HUES6 (cell line): Measurements from ENCODE around the gene ZC3H18.
A peak's percentile ranks its signal among the peaks of the same experiment; 100 is the strongest.

Experiments used
- H3K27ac ChIP-seq: 2 replicates; pipeline ENCODE4 v1.7.0; 2013; ENCODE audit warnings: low read depth, mild to moderate bottlenecking, low read length, inconsistent platforms
- H3K27me3 ChIP-seq: 2 replicates; pipeline ENCODE4 v1.6.1; 2013; ENCODE audit warnings: low read length; ENCODE audit not compliant: control insufficient read depth, insufficient read depth
- H3K36me3 ChIP-seq: 2 replicates; pipeline ENCODE4 v1.6.1; 2013; ENCODE audit warnings: low read length; ENCODE audit not compliant: control insufficient read depth, insufficient read depth
- H3K4me1 ChIP-seq: 2 replicates; pipeline ENCODE4 v1.6.1; 2013; ENCODE audit warnings: low read length; ENCODE audit not compliant: control insufficient read depth, insufficient read depth
- H3K4me3 ChIP-seq: 2 replicates; pipeline ENCODE4 v1.5.1; 2013; ENCODE audit warnings: low read depth, low read length
- H3K9ac ChIP-seq: one replicate; pipeline ENCODE4 v1.6.1; 2013; ENCODE audit warnings: mild to moderate bottlenecking, low read length
- H3K9me3 ChIP-seq: 2 replicates; pipeline ENCODE4 v1.6.1; 2013; ENCODE audit warnings: low read depth, low read length; ENCODE audit not compliant: control insufficient read depth, insufficient read depth

Gene ZC3H18

DNA sequence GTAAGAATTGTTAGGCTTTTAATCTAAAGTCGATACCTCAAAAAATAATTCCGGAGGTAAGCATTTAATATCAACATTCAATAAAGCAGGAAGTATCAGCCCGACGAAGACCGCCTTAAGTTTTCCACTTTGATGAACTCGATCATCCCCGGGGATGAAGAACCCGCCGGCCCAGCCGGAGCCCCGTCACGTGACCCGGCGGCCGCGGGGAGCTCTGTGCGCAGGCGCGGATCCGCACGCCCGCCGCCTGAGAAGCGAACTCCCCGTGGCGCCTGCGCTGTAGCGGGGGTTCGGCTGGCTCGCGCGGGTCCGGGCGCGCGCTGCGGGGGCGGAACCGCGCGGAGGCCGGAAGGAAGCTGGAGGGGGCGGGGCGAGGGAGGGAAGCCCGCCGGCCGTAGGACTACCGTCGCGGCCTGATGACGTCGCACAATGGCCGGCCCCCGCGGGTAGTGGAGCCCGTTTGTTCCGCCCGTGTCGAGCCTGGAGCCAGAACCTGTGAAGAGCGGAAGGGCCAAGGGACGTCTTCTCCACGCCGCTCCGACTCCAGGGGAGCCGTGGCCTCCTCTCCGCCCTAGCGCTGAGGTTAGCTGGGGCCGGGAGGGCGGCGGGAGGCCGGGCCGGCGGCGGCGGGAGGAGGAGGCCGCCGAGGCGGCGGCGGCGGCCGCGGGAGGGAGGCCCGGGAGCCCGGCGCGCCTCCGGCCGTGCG is at the start of gene ZC3H18:
Gene ZC3H18 (plus strand): TSS at position 419 of the 706 bp plus-strand sequence. CDS start 6,721 bp downstream, outside the sequence.
- Histone ChIP-seq H3K4me3 (peak within 1 kb of the TSS; percentile 78), H3K27me3 (no peaks in the 10 kb centered on the region), H3K4me1 (peaks cover 8% of the 10 kb centered on the region; the same call in 1 of the 2 replicates), H3K9me3 (no peaks in the 10 kb centered on the region), H3K36me3 (peaks cover 16% of the 10 kb centered on the region), H3K27ac (peak within 1 kb of the TSS; percentile 64; the same call in 1 of the 2 replicates), H3K9ac (peak within 1 kb of the TSS; percentile 84)

- Histone ChIP-seq H3K27me3 (no peaks in the 10 kb centered on the region), H3K9me3 (no peaks in the 10 kb centered on the region; the same call in 1 of the 2 replicates), H3K36me3 (no peaks in the 10 kb centered on the region), H3K9ac (no peak overlapping the region), H3K4me3 (no peak overlapping the region), H3K27ac (no peak overlapping the region), H3K4me1 (peaks cover 4% of the 10 kb centered on the region; the same call in 1 of the 2 replicates)
Measured at GRCh38 chr16:88521674-88522073, 48.5 kb upstream of the ZC3H18 start.

DNA sequence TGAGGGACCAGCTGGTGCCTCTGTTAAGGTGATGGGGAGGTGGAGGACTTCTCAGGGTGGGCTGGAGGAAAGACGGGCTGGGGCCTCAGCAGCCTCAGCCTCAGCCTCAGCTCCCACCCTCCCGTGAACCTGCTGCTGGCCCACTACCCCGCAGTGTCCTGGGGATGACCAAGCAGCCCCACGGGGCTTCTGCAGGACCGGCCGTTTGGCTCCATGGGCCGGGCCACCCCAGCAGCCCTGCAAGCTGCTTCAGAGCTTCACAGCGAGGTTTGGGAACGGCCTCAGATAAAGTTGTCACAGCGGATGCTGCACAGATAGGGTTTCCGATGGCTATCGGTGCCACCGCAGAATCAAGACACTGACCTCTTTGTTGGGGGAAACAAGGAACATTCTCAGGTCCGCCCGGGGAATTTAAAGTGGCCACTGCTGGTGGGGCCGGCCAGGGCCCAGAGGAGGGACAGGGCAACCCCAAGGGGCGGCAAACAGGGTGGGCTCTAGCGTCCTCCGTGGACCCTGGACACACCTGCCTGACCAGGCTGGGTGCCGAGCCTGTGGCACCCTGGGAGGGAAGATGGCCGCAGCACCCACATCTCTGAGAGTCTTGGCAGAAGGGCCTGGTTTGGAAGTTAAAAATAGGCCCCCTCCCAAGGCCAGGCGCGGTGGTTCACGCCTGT is 47.8 kb upstream of the ZC3H18 start:
- H3K27me3 ChIP-seq, result no peaks in the 10 kb centered on the region
- H3K9ac ChIP-seq, result no peak overlapping the region

GRCh38 chr16:88523309-88524161 is 46.7 kb upstream of the ZC3H18 start:
- H3K27me3 ChIP-seq, result no peaks in the 10 kb centered on the region
- H3K36me3 ChIP-seq, result no peaks in the 10 kb centered on the region
- H3K27ac ChIP-seq, result no peak overlapping the region
- H3K4me1 ChIP-seq, result peaks cover 6% of the 10 kb centered on the region
- H3K9ac ChIP-seq, result no peak overlapping the region
- H3K4me3 ChIP-seq, result no peak overlapping the region
- H3K9me3 ChIP-seq, result no peaks in the 10 kb centered on the region; the same call in 1 of the 2 replicates

More for the DNA sequence above, 47.8 kb upstream of the ZC3H18 start:
- Histone ChIP-seq H3K9me3 (no peaks in the 10 kb centered on the region; the same call in 1 of the 2 replicates), H3K4me3 (no peak overlapping the region), H3K36me3 (no peaks in the 10 kb centered on the region), H3K4me1 (peaks cover 4% of the 10 kb centered on the region; the same call in 1 of the 2 replicates), H3K27ac (no peak overlapping the region)

GRCh38 chr16:88524274-88524972 is 45.8 kb upstream of the ZC3H18 start:
- H3K4me1 ChIP-seq, result peaks cover 6% of the 10 kb centered on the region
- no peaks in the 10 kb centered on the region for H3K27me3 ChIP-seq
- H3K36me3 ChIP-seq, result no peaks in the 10 kb centered on the region
- no peak overlapping the region for H3K4me3 ChIP-seq
- no peak overlapping the region for H3K27ac ChIP-seq
- no peak overlapping the region for H3K9ac ChIP-seq
- no peaks in the 10 kb centered on the region for H3K9me3 ChIP-seq

DNA sequence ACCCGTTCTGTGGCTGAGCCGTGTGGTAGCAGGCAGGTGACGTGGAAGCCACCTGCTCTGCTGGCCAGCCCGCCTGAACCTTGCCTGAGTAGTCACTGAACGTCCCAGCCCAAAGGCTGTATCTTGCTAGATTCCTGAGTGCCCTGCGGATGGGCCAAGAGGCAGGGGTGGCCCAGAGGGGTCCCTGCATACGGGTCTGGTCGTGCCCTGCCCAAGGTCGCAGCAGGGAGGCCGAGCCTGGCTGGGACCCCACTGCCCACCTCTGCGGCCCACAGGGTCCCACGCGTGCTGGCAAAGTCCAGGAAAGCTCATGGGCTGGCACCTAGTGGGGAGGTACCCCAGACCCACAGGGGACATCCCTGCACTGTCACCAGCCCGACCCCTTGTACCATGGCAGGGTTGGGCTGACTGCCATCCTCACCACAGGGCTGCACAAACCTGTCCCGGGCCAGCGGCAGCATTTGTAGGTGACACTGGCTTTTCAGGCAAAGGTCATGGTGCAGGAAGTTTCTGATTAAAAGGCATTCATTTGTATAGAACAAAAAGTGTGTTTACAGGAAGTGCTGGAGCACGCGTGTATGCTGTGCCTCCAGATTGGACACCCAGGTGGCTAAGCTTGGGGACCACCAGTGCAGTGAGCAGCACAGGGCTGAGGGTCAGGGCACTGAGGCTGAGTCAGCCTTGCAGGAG is 45.1 kb upstream of the ZC3H18 start:
- Histone ChIP-seq H3K9me3 (no peaks in the 10 kb centered on the region), H3K36me3 (no peaks in the 10 kb centered on the region; the same call in 1 of the 2 replicates), H3K27me3 (no peaks in the 10 kb centered on the region), H3K27ac (no peak overlapping the region), H3K4me1 (peaks cover 6% of the 10 kb centered on the region), H3K4me3 (no peak overlapping the region), H3K9ac (no peak overlapping the region)

GRCh38 chr16:88525663-88525990 is 44.6 kb upstream of the ZC3H18 start:
- Histone ChIP-seq H3K27me3 (no peaks in the 10 kb centered on the region), H3K4me3 (no peak overlapping the region), H3K4me1 (peaks cover 6% of the 10 kb centered on the region), H3K36me3 (no peaks in the 10 kb centered on the region; the same call in 1 of the 2 replicates), H3K27ac (no peak overlapping the region), H3K9me3 (no peaks in the 10 kb centered on the region), H3K9ac (no peak overlapping the region)

DNA sequence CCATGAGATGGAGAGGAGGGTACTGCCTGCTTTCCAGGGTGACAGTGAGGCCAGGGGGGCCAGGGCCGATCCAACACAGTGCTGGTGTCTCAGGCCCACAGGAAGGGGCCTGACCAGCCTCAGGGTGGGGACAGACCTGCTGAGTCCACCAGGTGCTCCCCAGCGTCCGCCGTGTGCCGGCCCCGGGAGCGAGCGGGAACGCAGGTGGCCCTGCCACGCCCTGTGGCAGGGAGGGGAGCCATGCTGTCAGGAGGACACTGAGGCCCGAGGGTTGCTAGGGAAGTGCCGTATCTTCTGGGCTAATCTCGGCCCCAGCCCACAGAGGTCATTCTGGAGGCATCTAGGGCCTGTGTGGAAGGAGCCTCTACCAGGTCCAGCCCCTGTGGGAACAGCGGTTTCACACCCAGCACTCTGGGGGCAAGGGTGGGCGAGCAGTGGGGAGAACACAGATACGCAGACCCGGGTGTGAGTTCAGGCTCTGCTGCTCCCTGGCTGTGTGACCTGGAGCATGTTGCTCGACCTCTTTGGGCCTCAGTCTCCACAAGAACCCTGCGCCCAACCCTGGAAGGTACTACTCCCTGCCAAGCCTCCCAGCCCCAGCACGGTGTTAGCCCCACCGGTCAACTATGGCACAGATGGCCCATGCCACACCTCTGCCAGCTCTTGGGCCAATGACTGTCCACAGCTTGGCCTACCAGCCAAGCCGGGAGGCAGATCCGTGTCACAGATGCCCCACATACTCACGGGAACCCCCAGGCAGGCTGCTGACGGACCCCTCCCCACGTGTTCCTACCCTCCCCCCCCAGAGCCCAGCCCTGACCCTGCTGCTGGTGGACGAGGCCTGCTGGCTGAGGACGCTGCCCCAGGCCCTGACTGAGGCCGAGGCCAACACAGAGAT is 43.9 kb upstream of the ZC3H18 start:
- no peak overlapping the region for H3K4me3 ChIP-seq
- H3K27me3 ChIP-seq, result no peaks in the 10 kb centered on the region
- H3K27ac ChIP-seq, result no peak overlapping the region
- H3K36me3 ChIP-seq, result no peaks in the 10 kb centered on the region; the same call in 1 of the 2 replicates
- H3K9ac ChIP-seq, result no peak overlapping the region
- peaks cover 6% of the 10 kb centered on the region for H3K4me1 ChIP-seq
- no peaks in the 10 kb centered on the region for H3K9me3 ChIP-seq

DNA sequence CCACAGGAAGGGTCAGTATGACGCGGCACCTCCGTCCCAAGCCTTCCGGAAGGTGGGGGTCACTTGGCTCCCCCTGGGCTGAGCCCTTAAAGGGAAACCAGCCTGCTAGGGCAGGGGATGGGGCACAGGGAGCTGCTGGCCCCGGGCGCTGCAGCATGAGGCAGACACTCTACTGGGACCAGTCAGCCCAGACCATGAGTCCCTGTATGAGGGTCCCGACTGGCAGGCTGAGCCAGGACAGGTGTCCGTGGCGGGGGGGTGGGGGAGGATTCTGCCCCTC is 43.4 kb upstream of the ZC3H18 start:
- H3K9ac ChIP-seq, result no peak overlapping the region
- H3K9me3 ChIP-seq, result no peaks in the 10 kb centered on the region
- H3K36me3 ChIP-seq, result no peaks in the 10 kb centered on the region; the same call in 1 of the 2 replicates
- no peak overlapping the region for H3K27ac ChIP-seq
- H3K4me3 ChIP-seq, result no peak overlapping the region
- H3K27me3 ChIP-seq, result no peaks in the 10 kb centered on the region
- peaks cover 6% of the 10 kb centered on the region for H3K4me1 ChIP-seq
